Articular chondrocyte of knee joint (primary cell): Measurements from ENCODE around the gene NXT2. TPM values are rescaled to one million over a fixed set of nuclear protein-coding genes. Genes with fewer than 3 reads are reported as not detected.

Source experiments
- total RNA-seq: library from RNA; depleted of rRNA; stranded (reverse); fragments of >200 nt; gene quantifications from 2 replicates; pipeline ENCODE4 v1.2.3, GENCODE V29; 2012

Gene NXT2
- total RNA-seq = 21.2 and 21.8 TPM in 2 replicates

GRCh38 chrX:109536439-109537323 lies at the start of gene NXT2:
Gene NXT2 (plus strand): TSS chrX:109536844. CDS start chrX:109537007, 163 bp downstream.

Other genes starting within 250 kb of the NXT2 start
- under 0.01 TPM in 1 of 2 replicates, not detected in the other for gene GUCY2F, start 54.8 kb upstream of the NXT2 start, total RNA-seq
- 0.11 and 0.39 TPM in 2 replicates for gene KCNE5, start 88.3 kb downstream of the NXT2 start, total RNA-seq
- gene ACSL4, start 196.4 kb downstream of the NXT2 start, total RNA-seq = 130 and 132 TPM in 2 replicates